Endothelial cell of umbilical vein (primary cell): ENCODE data around the gene RFX7. TPM values are rescaled to one million over a fixed set of nuclear protein-coding genes. Genes with fewer than 3 reads are reported as not detected.

Source experiments
- BruUV-seq: library from RNA; stranded (reverse); fragments of 400-500 nt; replicated peaks from 2 replicates; lab custom pipeline; 2021; lab: Mats Ljungman, UMichigan
- CTCF ChIA-PET: fragments of 300-600, 350-600 bp; sonication (Branson Sonifier 250); formaldehyde crosslinking; loops from one replicate; lab custom pipeline; 2021; ENCODE audit warnings: antibody characterized with exemption, inconsistent platforms; lab: Charles Lee
- POLR2A ChIA-PET: fragments of 300-600, 350-600 bp; sonication (Branson Sonifier 250); formaldehyde crosslinking; loops from one replicate; lab custom pipeline; 2021; ENCODE audit warnings: antibody characterized with exemption, inconsistent platforms; lab: Charles Lee
- DNase-seq: peaks from one replicate; pipeline ENCODE4 v3.0.0-alpha.2; 2011; ENCODE audit warnings: low read depth, low spot score
- FAIRE-seq: peaks from 2 replicates; lab custom pipeline; 2011; peaks lifted over from hg19 to GRCh38; lab: Jason Lieb, UNC
- H2AFZ ChIP-seq: 2 replicates; pipeline ENCODE4 v1.6.0; 2012; ENCODE audit warnings: low read depth, low read length, control low read depth, inconsistent platforms
- H3K27ac ChIP-seq: 2 replicates; pipeline ENCODE4 v1.5.1; 2011; ENCODE audit warnings: low read depth, mild to moderate bottlenecking, control low read depth, low read length, moderate library complexity; ENCODE audit not compliant: insufficient read depth
- H3K27me3 ChIP-seq, 2 experiments: 2 replicates each; pipeline versions ENCODE4 v1.6.0 to v1.6.1; 2011; ENCODE audit warnings: low read length in 2 of 2, mixed read lengths in 1 of 2; ENCODE audit not compliant: control insufficient read depth in 2 of 2, insufficient read depth in 2 of 2
- H3K36me3 ChIP-seq, 2 experiments: 2 replicates in 1 of 2; 3 replicates in 1 of 2; pipeline ENCODE4 v1.5.1; 2011; ENCODE audit warnings: low read length in 2 of 2, mild to moderate bottlenecking in 1 of 2, moderate library complexity in 1 of 2; ENCODE audit not compliant: control insufficient read depth in 2 of 2, insufficient read depth in 2 of 2; ENCODE audit errors: extremely low read depth in 1 of 2
- H3K4me1 ChIP-seq: 3 replicates; pipeline ENCODE4 v1.5.1; 2011; ENCODE audit warnings: mild to moderate bottlenecking, low read length; ENCODE audit not compliant: control insufficient read depth, insufficient read depth; ENCODE audit errors: extremely low read depth
- H3K4me2 ChIP-seq: 2 replicates; pipeline ENCODE4 v1.6.1; 2011; ENCODE audit warnings: low read length, control low read depth, mixed read lengths; ENCODE audit not compliant: insufficient read depth
- H3K4me3 ChIP-seq, 3 experiments: fragments of 200-600 bp in 1 of 3; sonication (generic), shearing (Covaris generic) in 1 of 3; replicated peaks in 1 of 3; 2 replicates each; pipeline ENCODE4 v1.5.1; 2011 to 2016; ENCODE audit warnings: control low read depth in 3 of 3, low read length in 3 of 3, mild to moderate bottlenecking in 2 of 3, inconsistent platforms in 1 of 3, low read depth in 1 of 3, moderate library complexity in 1 of 3; ENCODE audit not compliant: insufficient read depth in 1 of 3
- H3K79me2 ChIP-seq: 2 replicates; pipeline ENCODE4 v1.6.0; 2012; ENCODE audit warnings: low read length, inconsistent platforms; ENCODE audit not compliant: control insufficient read depth, insufficient read depth
- H3K9ac ChIP-seq: replicated peaks from 2 replicates; pipeline ENCODE3; 2011; ENCODE audit warnings: low read length, control low read depth; ENCODE audit not compliant: insufficient read depth; ENCODE audit errors: extremely low read depth
- H3K9me1 ChIP-seq: replicated peaks from 3 replicates; pipeline ENCODE4 v1.6.0; 2011; ENCODE audit warnings: mild to moderate bottlenecking, low read length; ENCODE audit not compliant: control insufficient read depth, insufficient read depth; ENCODE audit errors: extremely low read depth
- H3K9me3 ChIP-seq: replicated peaks from 2 replicates; pipeline ENCODE4 v1.5.1; 2012; ENCODE audit warnings: low read length, inconsistent platforms; ENCODE audit not compliant: control insufficient read depth, insufficient read depth
- H4K20me1 ChIP-seq: replicated peaks from 2 replicates; pipeline ENCODE3; 2011; ENCODE audit warnings: mild to moderate bottlenecking, low read length; ENCODE audit not compliant: control insufficient read depth, insufficient read depth; ENCODE audit errors: extremely low read depth
- EZH2 ChIP-seq: IDR thresholded peaks from 2 replicates; pipeline ENCODE4 v1.6.1; 2012; ENCODE audit warnings: borderline replicate concordance, low read depth, mild to moderate bottlenecking, moderate library complexity, low read length, inconsistent platforms; ENCODE audit not compliant: severe bottlenecking
- FOS ChIP-seq: IDR thresholded peaks from 2 replicates; pipeline ENCODE4 v1.6.1; 2011; ENCODE audit warnings: mild to moderate bottlenecking, low read length, moderate library complexity, borderline replicate concordance; ENCODE audit not compliant: insufficient read depth
- GATA2 ChIP-seq: IDR thresholded peaks from 2 replicates; pipeline ENCODE4 v1.7.0; 2011; ENCODE audit warnings: low read depth, mild to moderate bottlenecking, moderate library complexity, mixed read lengths, low read length; ENCODE audit not compliant: insufficient read length, insufficient read depth
- JUN ChIP-seq: IDR thresholded peaks from 2 replicates; pipeline ENCODE4 v1.6.1; 2011; ENCODE audit warnings: borderline replicate concordance, low read depth; ENCODE audit not compliant: insufficient read length, insufficient read depth
- MAX ChIP-seq: IDR thresholded peaks from 2 replicates; pipeline ENCODE4 v1.6.1; 2011; ENCODE audit not compliant: insufficient read depth, insufficient read length
- MYC ChIP-seq: IDR thresholded peaks from one replicate; pipeline ENCODE4 v1.6.1; 2011; ENCODE audit warnings: mild to moderate bottlenecking, low read depth, low read length
- POLR2A ChIP-seq: IDR thresholded peaks from 2 replicates; pipeline ENCODE4 v1.6.1; 2012; ENCODE audit warnings: low read depth, mild to moderate bottlenecking, control low read depth, low read length
- POLR2AphosphoS5 ChIP-seq: IDR thresholded peaks from 2 replicates; pipeline ENCODE4 v1.6.1; 2012; ENCODE audit warnings: low read depth, mild to moderate bottlenecking, control low read depth, low read length, moderate library complexity; ENCODE audit not compliant: insufficient read depth
- dilution Hi-C: fragments of 300-500 bp; cut with MboI; formaldehyde crosslinking; loops from one replicate; pipeline ENCODE4 v1.15.0; 2019; ENCODE audit warnings: low sequenced_read_pairs; ENCODE audit not compliant: extremely low pct_ligation_motif_present
- intact Hi-C: fragments of 100-400 bp; cut with micrococcal nuclease; formaldehyde crosslinking; loops from one replicate; pipeline ENCODE4 v1.10.0; 2022
- polyA plus RNA-seq, 4 experiments: library from polyadenylated mRNA; depleted of rRNA in 3 of 4; stranded (reverse) in 3 of 4; unstranded in 1 of 4; fragments of >200 nt; gene quantifications; 2 replicates each; pipeline versions ENCODE4 v1.2.1 to v1.2.3, GENCODE V29; 2011 to 2012; ENCODE audit warnings: missing spikeins in 1 of 4
- total RNA-seq: library from RNA; stranded (reverse); gene quantifications from 2 replicates; pipeline ENCODE4 v1.2.3, GENCODE V29; 2021
- TF ChIP-seq, protein P1 (sequence below), 2 donors: IDR thresholded peaks; 1 replicate in 1 of 2; 2 replicates in 1 of 2; pipeline ENCODE4 v1.5.1; 2011; ENCODE audit warnings: low read length in 2 of 2, mild to moderate bottlenecking in 2 of 2, moderate library complexity in 2 of 2, control low read depth in 1 of 2, inconsistent platforms in 1 of 2, low read depth in 1 of 2; ENCODE audit not compliant: insufficient read depth in 1 of 2; ENCODE audit errors: extremely low read depth in 1 of 2

Gene RFX7
- total and polyA plus RNA-seq, 2 donors (not counting 3 experiments of a cell fraction or from before 2014, with no cell fraction given) = 6.3 to 23.0 TPM

DNA sequence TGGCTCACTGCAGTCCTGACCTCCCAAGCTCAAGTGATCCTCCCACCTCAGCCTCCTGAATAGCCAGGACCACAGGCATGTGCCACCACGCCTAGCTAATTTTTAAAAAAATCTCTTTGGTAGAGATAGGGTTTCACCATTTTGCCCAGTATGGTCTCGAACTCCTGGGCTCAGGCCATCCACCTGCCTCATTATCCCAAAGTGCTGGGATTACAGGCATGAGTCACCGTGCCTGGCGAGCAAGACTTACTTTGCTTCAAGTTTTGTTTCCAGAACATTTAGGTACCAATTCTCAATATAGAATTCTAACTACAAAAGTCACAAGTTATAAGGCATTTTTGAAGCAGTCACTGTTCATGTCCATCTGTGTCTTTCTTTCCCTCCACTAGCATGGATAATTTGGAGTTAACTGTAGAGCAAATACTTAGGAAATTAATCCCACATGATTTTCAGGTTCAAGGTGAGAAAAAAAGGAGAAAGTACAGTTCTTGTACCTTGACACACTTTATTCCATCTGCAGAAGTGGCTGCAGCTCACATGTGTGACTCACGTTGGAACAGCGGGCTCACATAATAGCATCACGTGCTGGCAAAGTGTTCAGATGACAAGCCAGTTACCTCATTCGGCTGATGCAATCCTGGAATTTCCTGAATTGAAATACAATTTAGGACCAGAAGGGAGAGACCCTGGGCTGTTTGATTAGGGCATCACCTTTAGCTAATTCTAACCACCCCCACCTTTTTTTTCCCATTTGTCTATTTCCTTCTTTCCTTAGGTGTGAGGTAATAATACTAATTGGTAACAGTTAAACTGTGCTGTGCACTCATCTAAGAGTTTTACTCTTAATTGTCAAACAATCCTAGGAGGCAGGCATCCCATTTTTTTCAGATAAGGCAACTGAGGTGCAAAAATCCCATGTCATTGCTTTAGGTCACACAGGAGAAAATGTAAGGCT is 203.3 kb downstream of the RFX7 start:
- H3K36me3 ChIP-seq = no peaks in the 10 kb centered on the region
- H3K9me1 ChIP-seq = no peaks in the 10 kb centered on the region
- no peaks in the 10 kb centered on the region for H3K27me3 ChIP-seq
- dilution Hi-C loops (no loop called here), intact Hi-C loops (loop anchor here (1.0 to 10.0 kb wide), 2 partner anchors 47 to 204 kb away; partner anchors contain the start of genes NEDD4 and RFX7)
- H2AFZ ChIP-seq = peak overlapping the region; percentile 19
- peak; percentile 96 for TF ChIP-seq JUN
- peak; percentile 85 for TF ChIP-seq MYC
- peak; percentile 91 for TF ChIP-seq FOS
- no peak for TF ChIP-seq EZH2
- TF ChIP-seq GATA2 = no peak
- TF ChIP-seq, protein P1, sequence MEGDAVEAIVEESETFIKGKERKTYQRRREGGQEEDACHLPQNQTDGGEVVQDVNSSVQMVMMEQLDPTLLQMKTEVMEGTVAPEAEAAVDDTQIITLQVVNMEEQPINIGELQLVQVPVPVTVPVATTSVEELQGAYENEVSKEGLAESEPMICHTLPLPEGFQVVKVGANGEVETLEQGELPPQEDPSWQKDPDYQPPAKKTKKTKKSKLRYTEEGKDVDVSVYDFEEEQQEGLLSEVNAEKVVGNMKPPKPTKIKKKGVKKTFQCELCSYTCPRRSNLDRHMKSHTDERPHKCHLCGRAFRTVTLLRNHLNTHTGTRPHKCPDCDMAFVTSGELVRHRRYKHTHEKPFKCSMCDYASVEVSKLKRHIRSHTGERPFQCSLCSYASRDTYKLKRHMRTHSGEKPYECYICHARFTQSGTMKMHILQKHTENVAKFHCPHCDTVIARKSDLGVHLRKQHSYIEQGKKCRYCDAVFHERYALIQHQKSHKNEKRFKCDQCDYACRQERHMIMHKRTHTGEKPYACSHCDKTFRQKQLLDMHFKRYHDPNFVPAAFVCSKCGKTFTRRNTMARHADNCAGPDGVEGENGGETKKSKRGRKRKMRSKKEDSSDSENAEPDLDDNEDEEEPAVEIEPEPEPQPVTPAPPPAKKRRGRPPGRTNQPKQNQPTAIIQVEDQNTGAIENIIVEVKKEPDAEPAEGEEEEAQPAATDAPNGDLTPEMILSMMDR (IDR thresholded peaks at IDR 0.05; ENCODE audit: extremely low read depth in 1 of 2, insufficient read depth in 1 of 2, low read depth in 1 of 2, low read length in 2 of 2) = no peak
- peak; percentile 42 for TF ChIP-seq POLR2AphosphoS5
- TF ChIP-seq POLR2A = no peak
- peak; percentile 98 for TF ChIP-seq MAX
- BruUV-seq = TSS peak; percentile 94
- no peak overlapping the region for H3K4me3 ChIP-seq
- no peaks in the 10 kb centered on the region for H3K9me3 ChIP-seq
- DNase-seq (peak; percentile 92), FAIRE-seq (peak; percentile 90)
- ChIA-PET CTCF (interaction anchor here (1.0 to 2.6 kb wide), 4 partner anchors 13 to 122 kb away, joined by 3 to 8 read pairs (median 4); partner anchors contain the start of gene NEDD4), POLR2A (no interaction called here)
- H3K27ac ChIP-seq = peak overlapping the region; percentile 88
- peak overlapping the region; percentile 48 for H3K9ac ChIP-seq
- H4K20me1 ChIP-seq = no peaks in the 10 kb centered on the region
- H3K79me2 ChIP-seq = no peaks in the 10 kb centered on the region
- peak overlapping the region; percentile 18 for H3K4me2 ChIP-seq
- peaks cover 23% of the 10 kb centered on the region for H3K4me1 ChIP-seq
